ENCODE results near the gene P2RX6.

GRCh38 chr22:21033895-21034294 lies 18.9 kb downstream of the P2RX6 start:
- TF ChIP-seq CTCF (IDR thresholded peaks at IDR 0.05), result no peak
- TF ChIP-seq POLR2AphosphoS5 (IDR thresholded peaks at IDR 0.05; ENCODE audit: low read depth, low read length), result no peak
- TF ChIP-seq IRF3 (IDR thresholded peaks at IDR 0.05; ENCODE audit: low read depth, low read length), result no peak
- TF ChIP-seq RAD21 (IDR thresholded peaks at IDR 0.05; ENCODE audit: low read length), result no peak
- TF ChIP-seq USF1 (IDR thresholded peaks at IDR 0.05; ENCODE audit: borderline replicate concordance, low read depth), result no peak
- TF ChIP-seq REST (IDR thresholded peaks at IDR 0.05; ENCODE audit: low read depth, low read length), result no peak
- no peak for TF ChIP-seq SIN3A (IDR thresholded peaks at IDR 0.05; ENCODE audit: borderline replicate concordance, low read depth, low read length)
- TF ChIP-seq EP300 (IDR thresholded peaks at IDR 0.05; ENCODE audit: borderline replicate concordance in 1 of 2, low read depth in 1 of 2, low read length in 1 of 2), result no peak
- no peak for TF ChIP-seq NFIC (IDR thresholded peaks at IDR 0.05; ENCODE audit: borderline replicate concordance)
- TF ChIP-seq YY1 (IDR thresholded peaks at IDR 0.05; ENCODE audit: low read depth), result no peak
- no peak for TF ChIP-seq GATA2 (CRISPR knock-in tag; IDR thresholded peaks at IDR 0.05)
- TF ChIP-seq TAF1 (IDR thresholded peaks at IDR 0.05; ENCODE audit: borderline replicate concordance, low read depth, low read length), result no peak

Measured in SK-N-SH (cell line).